ENCODE data around the gene NPIPA1.
"Not testable (repeated sequence)": the region's sequence is repeated elsewhere in the genome, so short reads cannot be mapped to it uniquely, and the experiment has no call there.

Gene NPIPA1

GRCh38 chr16:14969795-14970194 is 32.6 kb downstream of the NPIPA1 start:
- not testable (repeated sequence) for H3K23ac ChIP-seq (ENCODE audit: low read length); H3K36me3 ChIP-seq (ENCODE audit: control insufficient read depth, insufficient read depth, low read length); H3K4me3 ChIP-seq (ENCODE audit: low read length); H3K79me2 ChIP-seq (ENCODE audit: control insufficient read depth, insufficient read depth, low read length); H3K18ac ChIP-seq (ENCODE audit: low read length); H2BK5ac ChIP-seq (ENCODE audit: low read length); H3K27ac ChIP-seq (ENCODE audit: low read depth, low read length); H4K5ac ChIP-seq (ENCODE audit: low read length); H3K27me3 ChIP-seq (ENCODE audit: insufficient read depth, low read length, poor library complexity); H4K8ac ChIP-seq (ENCODE audit: low read depth, low read length); H3K4me2 ChIP-seq (ENCODE audit: low read length); H3K4me1 ChIP-seq (ENCODE audit: control insufficient read depth, low read depth, low read length); H3K56ac ChIP-seq (ENCODE audit: low read length); H2BK15ac ChIP-seq (replicated peaks; ENCODE audit: low read depth); DNase-seq; H3K4ac ChIP-seq (ENCODE audit: low read depth, low read length); H2AK5ac ChIP-seq (ENCODE audit: low read length); H2BK120ac ChIP-seq (ENCODE audit: low read depth, low read length); H3K79me1 ChIP-seq (ENCODE audit: low read length); H3K9ac ChIP-seq (ENCODE audit: low read length)
- no CpG with 5 or more reads among the region's 3 CpGs for WGBS (ENCODE audit: extremely low coverage, insufficient coverage, low lambda C conversion rate)

- DNase-seq; H3K18ac ChIP-seq (ENCODE audit: low read length); H3K4me2 ChIP-seq (ENCODE audit: low read length); H3K23ac ChIP-seq (ENCODE audit: low read length); H4K8ac ChIP-seq (ENCODE audit: low read depth, low read length); H3K4me1 ChIP-seq (ENCODE audit: control insufficient read depth, low read depth, low read length); H3K4me3 ChIP-seq (ENCODE audit: low read length); H2BK5ac ChIP-seq (ENCODE audit: low read length); H2BK15ac ChIP-seq (replicated peaks; ENCODE audit: low read depth); H3K79me2 ChIP-seq (ENCODE audit: control insufficient read depth, insufficient read depth, low read length); H3K79me1 ChIP-seq (ENCODE audit: low read length); H2AK5ac ChIP-seq (ENCODE audit: low read length); H3K56ac ChIP-seq (ENCODE audit: low read length); H4K5ac ChIP-seq (ENCODE audit: low read length); H2BK120ac ChIP-seq (ENCODE audit: low read depth, low read length); H3K27ac ChIP-seq (ENCODE audit: low read depth, low read length); H3K36me3 ChIP-seq (ENCODE audit: control insufficient read depth, insufficient read depth, low read length); H3K4ac ChIP-seq (ENCODE audit: low read depth, low read length); H3K27me3 ChIP-seq (ENCODE audit: insufficient read depth, low read length, poor library complexity); H3K9ac ChIP-seq (ENCODE audit: low read length): not testable (repeated sequence)
- no CpG with 5 or more reads among the region's 12 CpGs for WGBS (ENCODE audit: extremely low coverage, insufficient coverage, low lambda C conversion rate)
Observed at GRCh38 chr16:14971621-14972228, 34.5 kb downstream of the NPIPA1 start.

- Histone ChIP-seq H3K9ac (ENCODE audit: low read length) (peak overlapping the region; percentile 77), H3K4me2 (ENCODE audit: low read length) (peak overlapping the region; percentile 64), H3K56ac (ENCODE audit: low read length) (peak overlapping the region; percentile 89), H3K79me2 (ENCODE audit: control insufficient read depth, insufficient read depth, low read length) (peaks cover 12% of the 10 kb centered on the region)
- not testable (repeated sequence) for DNase-seq; H2BK120ac ChIP-seq (ENCODE audit: low read depth, low read length); H2BK5ac ChIP-seq (ENCODE audit: low read length); H3K18ac ChIP-seq (ENCODE audit: low read length); H4K5ac ChIP-seq (ENCODE audit: low read length); H3K4me3 ChIP-seq (ENCODE audit: low read length); H3K36me3 ChIP-seq (ENCODE audit: control insufficient read depth, insufficient read depth, low read length); H4K8ac ChIP-seq (ENCODE audit: low read depth, low read length); H3K79me1 ChIP-seq (ENCODE audit: low read length); H3K23ac ChIP-seq (ENCODE audit: low read length); H3K27me3 ChIP-seq (ENCODE audit: insufficient read depth, low read length, poor library complexity); H3K4ac ChIP-seq (ENCODE audit: low read depth, low read length); H2BK15ac ChIP-seq (replicated peaks; ENCODE audit: low read depth); H3K27ac ChIP-seq (ENCODE audit: low read depth, low read length); H2AK5ac ChIP-seq (ENCODE audit: low read length); H3K4me1 ChIP-seq (ENCODE audit: control insufficient read depth, low read depth, low read length)
- no CpG with 5 or more reads among the region's 14 CpGs for WGBS (ENCODE audit: extremely low coverage, insufficient coverage, low lambda C conversion rate)
Observed at GRCh38 chr16:14973785-14974322, 36.6 kb downstream of the NPIPA1 start.

GRCh38 chr16:14974331-14974655 is 37.0 kb downstream of the NPIPA1 start:
- H3K36me3 ChIP-seq (ENCODE audit: control insufficient read depth, insufficient read depth, low read length); H4K8ac ChIP-seq (ENCODE audit: low read depth, low read length); H2AK5ac ChIP-seq (ENCODE audit: low read length); H3K27ac ChIP-seq (ENCODE audit: low read depth, low read length); H3K27me3 ChIP-seq (ENCODE audit: insufficient read depth, low read length, poor library complexity); H2BK15ac ChIP-seq (replicated peaks; ENCODE audit: low read depth); H2BK120ac ChIP-seq (ENCODE audit: low read depth, low read length); DNase-seq; H3K4me1 ChIP-seq (ENCODE audit: control insufficient read depth, low read depth, low read length); H2BK5ac ChIP-seq (ENCODE audit: low read length); H4K5ac ChIP-seq (ENCODE audit: low read length); H3K79me1 ChIP-seq (ENCODE audit: low read length); H3K23ac ChIP-seq (ENCODE audit: low read length): not testable (repeated sequence)
- Histone ChIP-seq H3K9ac (ENCODE audit: low read length) (peak overlapping the region; percentile 77), H3K4ac (ENCODE audit: low read depth, low read length) (peak overlapping the region; percentile 44), H3K79me2 (ENCODE audit: control insufficient read depth, insufficient read depth, low read length) (peaks cover 15% of the 10 kb centered on the region), H3K56ac (ENCODE audit: low read length) (peak overlapping the region; percentile 89), H3K18ac (ENCODE audit: low read length) (peak overlapping the region; percentile 29), H3K4me3 (ENCODE audit: low read length) (peak overlapping the region; percentile 51), H3K4me2 (ENCODE audit: low read length) (peak overlapping the region; percentile 64)
- no CpG with 5 or more reads among the region's 7 CpGs for WGBS (ENCODE audit: extremely low coverage, insufficient coverage, low lambda C conversion rate)

GRCh38 chr16:14974656-14975417 is 37.6 kb downstream of the NPIPA1 start, which contains the start of gene PDXDC1:
Gene PDXDC1, plus strand, starts transcription at chr16:14975026. Its CDS starts 174 bp downstream, at chr16:14975200.
- H2BK120ac ChIP-seq (ENCODE audit: low read depth, low read length); H3K79me1 ChIP-seq (ENCODE audit: low read length); H3K36me3 ChIP-seq (ENCODE audit: control insufficient read depth, insufficient read depth, low read length); H2BK5ac ChIP-seq (ENCODE audit: low read length); H3K4me1 ChIP-seq (ENCODE audit: control insufficient read depth, low read depth, low read length); H2BK15ac ChIP-seq (replicated peaks; ENCODE audit: low read depth); H3K27me3 ChIP-seq (ENCODE audit: insufficient read depth, low read length, poor library complexity); H4K8ac ChIP-seq (ENCODE audit: low read depth, low read length); H4K5ac ChIP-seq (ENCODE audit: low read length): not testable (repeated sequence)
- H2AK5ac ChIP-seq (ENCODE audit: low read length): peak within 1 kb of the TSS; percentile 78
- H3K4me3 ChIP-seq (ENCODE audit: low read length): peak within 1 kb of the TSS; percentile 82
- H3K56ac ChIP-seq (ENCODE audit: low read length): peak within 1 kb of the TSS; percentile 98
- H3K9ac ChIP-seq (ENCODE audit: low read length): peak within 1 kb of the TSS; percentile 95
- peak; percentile 98 for DNase-seq
- peak within 1 kb of the TSS; percentile 97 for H3K4me2 ChIP-seq (ENCODE audit: low read length)
- H3K27ac ChIP-seq (ENCODE audit: low read depth, low read length): peak within 1 kb of the TSS; percentile 14
- whole genome bisulfite sequencing (ENCODE audit: extremely low coverage, insufficient coverage, low lambda C conversion rate): no CpG with 5 or more reads among the region's 74 CpGs
- peak within 1 kb of the TSS; percentile 97 for H3K23ac ChIP-seq (ENCODE audit: low read length)
- H3K4ac ChIP-seq (ENCODE audit: low read depth, low read length): peak within 1 kb of the TSS; percentile 44
- H3K79me2 ChIP-seq (ENCODE audit: control insufficient read depth, insufficient read depth, low read length): peaks cover 15% of the 10 kb centered on the region
- H3K18ac ChIP-seq (ENCODE audit: low read length): peak within 1 kb of the TSS; percentile 29

All from mesendoderm (in vitro differentiated cells).